ENCODE results near the gene PMM2.

Gene PMM2

GRCh38 chr16:8760021-8760420 lies 37.6 kb upstream of the PMM2 start:
- FAIRE-seq = no peak
- TF ChIP-seq, protein P1, sequence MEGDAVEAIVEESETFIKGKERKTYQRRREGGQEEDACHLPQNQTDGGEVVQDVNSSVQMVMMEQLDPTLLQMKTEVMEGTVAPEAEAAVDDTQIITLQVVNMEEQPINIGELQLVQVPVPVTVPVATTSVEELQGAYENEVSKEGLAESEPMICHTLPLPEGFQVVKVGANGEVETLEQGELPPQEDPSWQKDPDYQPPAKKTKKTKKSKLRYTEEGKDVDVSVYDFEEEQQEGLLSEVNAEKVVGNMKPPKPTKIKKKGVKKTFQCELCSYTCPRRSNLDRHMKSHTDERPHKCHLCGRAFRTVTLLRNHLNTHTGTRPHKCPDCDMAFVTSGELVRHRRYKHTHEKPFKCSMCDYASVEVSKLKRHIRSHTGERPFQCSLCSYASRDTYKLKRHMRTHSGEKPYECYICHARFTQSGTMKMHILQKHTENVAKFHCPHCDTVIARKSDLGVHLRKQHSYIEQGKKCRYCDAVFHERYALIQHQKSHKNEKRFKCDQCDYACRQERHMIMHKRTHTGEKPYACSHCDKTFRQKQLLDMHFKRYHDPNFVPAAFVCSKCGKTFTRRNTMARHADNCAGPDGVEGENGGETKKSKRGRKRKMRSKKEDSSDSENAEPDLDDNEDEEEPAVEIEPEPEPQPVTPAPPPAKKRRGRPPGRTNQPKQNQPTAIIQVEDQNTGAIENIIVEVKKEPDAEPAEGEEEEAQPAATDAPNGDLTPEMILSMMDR (IDR thresholded peaks at IDR 0.05; ENCODE audit: insufficient read depth, missing control alignments) = no peak
- DNase-seq (ENCODE audit: insufficient read length, low spot score) = no peak

DNA sequence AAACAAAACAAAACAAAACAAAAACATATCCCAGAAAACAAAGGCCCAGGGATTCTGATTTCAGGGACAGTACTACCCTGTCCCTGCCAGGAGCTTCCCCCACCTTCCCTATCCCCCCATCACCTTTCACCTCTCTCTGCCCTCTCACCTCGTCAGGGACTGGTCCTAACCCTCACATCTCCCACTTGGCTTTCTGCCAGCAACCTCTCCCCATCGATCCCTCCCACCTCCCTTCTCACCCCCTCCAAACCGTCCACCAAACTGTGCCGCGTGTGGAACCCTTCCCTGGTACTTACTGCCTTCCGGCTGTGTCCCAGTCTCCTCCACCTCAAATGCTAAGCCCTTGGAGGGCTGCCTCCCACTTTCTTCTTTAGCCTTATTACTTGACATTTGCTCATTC lies 36.6 kb upstream of the PMM2 start:
- DNase-seq (ENCODE audit: insufficient read length, low spot score) (no peak), FAIRE-seq (no peak)
- TF ChIP-seq, protein P1 (IDR thresholded peaks at IDR 0.05; ENCODE audit: insufficient read depth, missing control alignments) = no peak

DNA sequence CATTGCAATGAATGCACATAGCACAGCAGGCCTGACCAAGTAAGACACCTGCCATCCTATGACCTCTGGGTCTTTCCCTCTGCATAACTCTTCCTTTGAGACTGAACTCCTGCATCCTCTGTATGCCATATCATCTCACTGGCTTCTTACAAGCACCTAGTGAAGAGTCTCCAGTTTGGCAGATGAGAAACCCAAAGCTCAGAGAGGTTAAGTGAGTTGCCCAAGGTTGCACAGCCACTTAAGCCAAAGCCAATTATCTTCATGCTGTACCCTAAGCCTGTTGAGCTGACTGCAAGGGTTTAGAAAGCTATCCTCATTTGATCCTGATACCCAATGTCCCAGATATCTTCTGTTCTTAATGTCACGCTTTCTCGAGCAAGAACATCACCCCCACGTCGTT lies 35.4 kb upstream of the PMM2 start:
- FAIRE-seq (no peak), DNase-seq (ENCODE audit: insufficient read length, low spot score) (no peak)
- TF ChIP-seq, protein P1 (IDR thresholded peaks at IDR 0.05; ENCODE audit: insufficient read depth, missing control alignments) = no peak

DNA sequence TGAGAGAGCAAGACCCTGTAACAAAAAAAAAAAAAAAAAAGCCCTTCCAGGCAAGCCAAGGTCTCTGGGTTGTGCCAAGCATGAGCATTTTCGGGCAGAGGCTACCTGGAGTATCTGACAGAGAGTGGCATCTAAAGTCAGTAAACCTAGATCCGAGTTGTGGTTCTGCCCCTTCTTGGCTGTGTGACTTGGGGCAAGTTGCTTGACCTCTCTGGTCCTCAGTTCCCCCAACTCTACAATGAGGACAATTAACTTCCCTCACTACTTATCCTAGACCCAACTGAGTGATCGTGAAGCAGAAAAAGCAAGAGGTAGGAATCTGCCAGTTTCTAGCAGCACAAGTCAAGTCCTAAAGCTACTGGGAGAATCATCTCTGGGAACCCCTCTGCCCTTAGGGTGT lies 34.6 kb upstream of the PMM2 start:
- FAIRE-seq (no peak), DNase-seq (ENCODE audit: insufficient read length, low spot score) (no peak)
- TF ChIP-seq, protein P1 (IDR thresholded peaks at IDR 0.05; ENCODE audit: insufficient read depth, missing control alignments) = no peak

DNA sequence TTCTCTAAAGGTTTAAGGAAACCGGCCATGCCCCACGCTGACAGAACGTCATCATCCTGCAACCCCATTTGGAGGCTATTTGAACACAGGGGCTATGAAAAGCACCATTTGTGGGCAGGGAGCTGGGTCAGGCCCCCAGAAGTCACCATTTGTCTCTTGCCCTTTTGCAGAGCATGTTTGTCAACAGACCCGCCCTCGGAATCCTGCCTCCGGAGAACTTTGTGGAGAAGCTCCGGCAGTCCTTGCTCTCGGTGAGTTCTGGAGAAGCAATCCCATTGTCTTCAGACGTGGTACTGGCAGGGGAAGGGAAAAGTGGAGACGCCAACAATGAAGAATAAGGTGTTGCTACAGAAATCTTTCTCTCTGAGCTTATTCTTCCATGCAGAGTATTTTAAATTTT lies 33.7 kb upstream of the PMM2 start:
- no peak for FAIRE-seq
- no peak for DNase-seq (ENCODE audit: insufficient read length, low spot score)
- TF ChIP-seq, protein P1 (IDR thresholded peaks at IDR 0.05; ENCODE audit: insufficient read depth, missing control alignments) = no peak

DNA sequence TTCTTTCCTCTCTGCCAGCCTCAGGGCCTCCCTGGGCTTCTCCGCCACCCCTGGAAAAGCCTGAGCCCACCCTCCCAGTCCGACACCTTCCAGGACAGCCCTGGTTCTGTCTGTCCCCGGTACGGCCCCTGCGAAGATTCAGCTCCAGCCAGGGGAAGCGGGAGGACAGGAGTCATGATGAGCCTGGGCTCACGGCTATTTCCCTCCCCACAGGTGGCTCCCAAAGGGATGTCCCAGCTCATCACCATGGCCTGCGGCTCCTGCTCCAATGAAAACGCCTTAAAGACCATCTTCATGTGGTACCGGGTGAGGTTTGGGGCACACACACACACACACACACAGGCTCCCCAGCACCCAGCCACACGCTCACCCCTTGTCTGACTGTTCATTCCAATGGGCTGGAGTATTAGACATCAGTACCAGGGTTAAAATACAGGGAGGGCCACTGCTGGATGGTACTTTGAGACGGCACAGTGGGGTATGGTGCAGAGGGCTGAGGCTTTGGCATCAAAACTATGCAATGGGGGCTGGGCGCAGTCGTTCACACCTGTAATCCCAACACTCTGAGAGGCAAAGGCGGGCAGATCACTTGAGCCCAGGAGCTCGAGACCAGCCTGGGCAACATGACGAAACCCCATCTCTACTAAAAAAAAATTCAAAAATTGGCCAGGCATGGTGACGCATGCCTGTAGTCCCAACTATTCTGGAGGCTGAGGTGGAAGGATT lies 33.0 kb upstream of the PMM2 start:
- FAIRE-seq = no peak
- no peak for DNase-seq (ENCODE audit: insufficient read length, low spot score)
- TF ChIP-seq, protein P1 (IDR thresholded peaks at IDR 0.05; ENCODE audit: insufficient read depth, missing control alignments) = no peak

DNA sequence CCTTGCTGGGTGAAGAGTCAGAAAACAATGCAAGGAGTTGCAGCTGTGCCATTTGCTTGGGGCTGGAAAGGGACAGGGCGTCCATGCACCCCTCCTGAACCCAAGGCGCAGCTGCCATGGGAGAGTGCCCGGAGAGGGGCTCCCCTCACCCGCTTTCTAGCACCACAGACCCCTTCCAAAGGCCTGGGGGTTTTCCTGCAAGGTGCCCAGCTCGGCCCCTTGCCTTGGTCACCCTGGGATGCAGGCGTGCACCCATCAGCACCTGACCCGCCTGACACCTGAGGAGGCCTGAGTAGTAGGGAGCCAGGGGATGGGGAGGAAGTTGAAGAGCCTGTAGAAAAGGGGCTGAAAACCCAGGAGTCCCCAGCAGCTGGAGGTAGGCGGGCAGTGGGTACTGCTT lies 30.5 kb upstream of the PMM2 start:
- TF ChIP-seq, protein P1 (IDR thresholded peaks at IDR 0.05; ENCODE audit: insufficient read depth, missing control alignments) = no peak
- no peak for FAIRE-seq
- no peak for DNase-seq (ENCODE audit: insufficient read length, low spot score)

Data from D721Med (cell line).